Measurements from ENCODE around the gene TSHZ2.

DNA sequence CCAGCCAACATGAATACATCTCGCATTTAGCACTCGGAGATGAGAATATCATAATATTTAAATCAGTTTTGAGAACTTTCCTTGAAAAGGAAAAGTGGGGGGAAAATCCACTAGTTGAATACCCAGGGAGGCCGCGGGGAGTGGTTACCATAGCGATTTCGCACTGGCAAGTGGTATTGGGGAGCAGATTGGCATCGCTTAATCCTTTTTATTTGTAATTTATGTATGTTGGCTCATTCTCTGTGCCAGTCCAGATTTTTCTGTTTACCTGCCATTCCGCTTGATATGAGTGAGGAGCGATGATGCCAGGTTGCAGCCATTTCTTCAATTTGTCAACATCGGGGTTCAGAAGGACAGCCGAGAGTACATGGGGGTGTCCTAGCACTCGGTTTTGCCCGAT lies 329.7 kb downstream of the TSHZ2 start:
- no peak for TF ChIP-seq CTCF (IDR thresholded peaks at IDR 0.05)
- TF ChIP-seq POLR2A (IDR thresholded peaks at IDR 0.05) = no peak
